SK-N-SH (cell line): ENCODE measurements around the gene PIP4K2C. TPM values are rescaled to one million over a fixed set of nuclear protein-coding genes. Genes with fewer than 3 reads are reported as not detected.

Experiments used
- CTCF ChIA-PET: fragments of 300-600, 350-600 bp; formaldehyde crosslinking; extraction: SDS; loops from one replicate; lab custom pipeline; 2021; lab: Yijun Ruan, JAX
- POLR2A ChIA-PET: fragments of 350-600 bp; sonication (Branson Sonifier 250); formaldehyde crosslinking; extraction: SDS; loops from one replicate; lab custom pipeline; 2020; ENCODE audit warnings: antibody characterized with exemption, inconsistent platforms; lab: Yijun Ruan, JAX
- DNase-seq: peaks from one replicate; pipeline ENCODE4 v3.0.0; 2012
- H2AFZ ChIP-seq: fragments of 200-600 bp; sonication (generic); 2 replicates; pipeline ENCODE4 v1.8.1; 2016; ENCODE audit warnings: antibody characterized with exemption, mild to moderate bottlenecking, low read depth
- H3F3A ChIP-seq: fragments of 200-600 bp; sonication (generic); replicated peaks from 2 replicates; pipeline ENCODE3; 2016; ENCODE audit warnings: antibody characterized with exemption, mild to moderate bottlenecking; ENCODE audit not compliant: insufficient read depth
- H3K27ac ChIP-seq, 2 experiments: fragments of 200-500 bp in 1 of 2; fragments of 200-600 bp in 1 of 2; sonication (Bioruptor generic) in 1 of 2; sonication (generic), shearing (Covaris generic) in 1 of 2; 2 replicates each; pipeline versions ENCODE4 v1.5.1 to v1.6.1; 2014 to 2016; ENCODE audit warnings: low read depth in 2 of 2, inconsistent platforms in 1 of 2, low read length in 1 of 2, mild to moderate bottlenecking in 1 of 2, mixed read lengths in 1 of 2
- H3K27me3 ChIP-seq: fragments of 200-600 bp; sonication (generic), shearing (Covaris generic); 2 replicates; pipeline ENCODE4 v1.6.1; 2016; ENCODE audit warnings: mixed run types; ENCODE audit not compliant: insufficient read depth
- H3K36me3 ChIP-seq, 2 experiments: fragments of 200-500 bp in 1 of 2; fragments of 200-600 bp in 1 of 2; sonication (Bioruptor generic) in 1 of 2; sonication (generic) in 1 of 2; replicated peaks in 1 of 2; 2 replicates each; pipeline versions ENCODE3 to v1.5.1; 2014 to 2016; ENCODE audit warnings: low read length in 1 of 2, mild to moderate bottlenecking in 1 of 2; ENCODE audit not compliant: insufficient read depth in 2 of 2, control insufficient read depth in 1 of 2
- H3K4me1 ChIP-seq, 2 experiments: fragments of 200-500 bp in 1 of 2; fragments of 200-600 bp in 1 of 2; sonication (Bioruptor generic) in 1 of 2; sonication (generic), shearing (Covaris generic) in 1 of 2; 2 replicates each; pipeline versions ENCODE4 v1.5.1 to v1.6.1; 2014 to 2016; ENCODE audit warnings: low read depth in 1 of 2, low read length in 1 of 2, mixed run types in 1 of 2; ENCODE audit not compliant: insufficient read depth in 2 of 2, control insufficient read depth in 1 of 2
- H3K4me2 ChIP-seq: fragments of 200-600 bp; sonication (generic), shearing (Covaris generic); 2 replicates; pipeline ENCODE4 v1.6.1; 2017; ENCODE audit warnings: mixed run types
- H3K4me3 ChIP-seq, 2 experiments: fragments of 200-500 bp in 1 of 2; fragments of 200-600 bp in 1 of 2; sonication (Bioruptor generic) in 1 of 2; sonication (generic), shearing (Covaris generic) in 1 of 2; 2 replicates each; pipeline versions ENCODE4 v1.5.1 to v1.8.1; 2014 to 2016; ENCODE audit warnings: low read depth in 2 of 2, inconsistent platforms in 1 of 2, low read length in 1 of 2, mild to moderate bottlenecking in 1 of 2, mixed read lengths in 1 of 2, moderate library complexity in 1 of 2
- H3K79me2 ChIP-seq: fragments of 200-600 bp; sonication (generic); 2 replicates; pipeline ENCODE4 v1.8.1; 2017; ENCODE audit warnings: mild to moderate bottlenecking; ENCODE audit not compliant: insufficient read depth
- H3K9ac ChIP-seq: fragments of 200-600 bp; sonication (generic); 2 replicates; pipeline ENCODE4 v1.6.1; 2017; ENCODE audit warnings: mixed run types
- H3K9me2 ChIP-seq: fragments of 200-600 bp; sonication (generic); 2 replicates; pipeline ENCODE4 v1.6.1; 2017; ENCODE audit warnings: mixed run types
- H3K9me3 ChIP-seq: fragments of 200-600 bp; sonication (generic); 2 replicates; pipeline ENCODE4 v1.6.1; 2017; ENCODE audit warnings: mixed run types, mild to moderate bottlenecking, moderate library complexity
- H4K20me1 ChIP-seq: fragments of 200-600 bp; sonication (generic); 2 replicates; pipeline ENCODE4 v1.6.1; 2017; ENCODE audit warnings: mild to moderate bottlenecking, mixed run types; ENCODE audit not compliant: insufficient read depth
- ELF1 ChIP-seq: IDR thresholded peaks from 2 replicates; pipeline ENCODE4 v1.4.0; 2012
- FOSL2 ChIP-seq: IDR thresholded peaks from 2 replicates; pipeline ENCODE4 v1.4.0; 2012; ENCODE audit warnings: low read depth, mild to moderate bottlenecking, moderate library complexity, borderline replicate concordance
- MAX ChIP-seq: IDR thresholded peaks from 2 replicates; pipeline ENCODE4 v1.4.0; 2012; ENCODE audit warnings: low read depth
- REST ChIP-seq: IDR thresholded peaks from 2 replicates; pipeline ENCODE4 v1.6.1; 2012; ENCODE audit warnings: mild to moderate bottlenecking, low read depth, low read length, moderate library complexity
- RFX5 ChIP-seq: IDR thresholded peaks from 2 replicates; pipeline ENCODE4 v1.6.1; 2012; ENCODE audit warnings: mild to moderate bottlenecking, improper control_type of control experiment, low read length
- RXRA ChIP-seq: IDR thresholded peaks from 2 replicates; pipeline ENCODE4 v1.4.0; 2012; ENCODE audit warnings: low read depth, mild to moderate bottlenecking, borderline replicate concordance
- SMC3 ChIP-seq: IDR thresholded peaks from 2 replicates; pipeline ENCODE4 v1.6.1; 2012; ENCODE audit warnings: low read depth, low read length, improper control_type of control experiment
- TCF12 ChIP-seq: IDR thresholded peaks from 2 replicates; pipeline ENCODE4 v1.4.0; 2012
- TEAD4 ChIP-seq: IDR thresholded peaks from 2 replicates; pipeline ENCODE4 v1.4.0; 2012; ENCODE audit warnings: mild to moderate bottlenecking, borderline replicate concordance; ENCODE audit not compliant: insufficient read depth
- USF1 ChIP-seq: IDR thresholded peaks from 2 replicates; pipeline ENCODE4 v1.4.0; 2012; ENCODE audit warnings: low read depth, borderline replicate concordance
- WGBS: methylation state at CpG from one replicate; pipeline ENCODE4 v1.1.6; 2017; ENCODE audit warnings: low lambda C conversion rate; 5-methylcytosine and 5-hydroxymethylcytosine counted together
- polyA plus RNA-seq, 3 experiments: library from polyadenylated mRNA; depleted of rRNA; stranded (reverse); fragments of >200 nt; gene quantifications; 2 replicates each; pipeline ENCODE4 v1.2.3, GENCODE V29; 2012

Gene PIP4K2C
- polyA plus RNA-seq, 1 of the 3 experiments (the other 2 are of a cell fraction) = 34.2 TPM

- CTCF ChIA-PET = interaction anchor here (0.7 to 7.4 kb wide), 9 partner anchors 7 to 161 kb away, joined by 3 to 90 read pairs (median 5); partner anchors contain the start of genes B4GALNT1 and PIP4K2C
- peaks cover 0 to 40% of the 10 kb centered on the region in 2 experiments for H3K36me3 ChIP-seq
- H3K9ac ChIP-seq = no peak overlapping the region
- DNase-seq = no peak
- peaks cover 1% of the 10 kb centered on the region for H3F3A ChIP-seq
- H3K79me2 ChIP-seq = no peaks in the 10 kb centered on the region
- no peaks in the 10 kb centered on the region for H3K9me2 ChIP-seq
- TF ChIP-seq MAX (no peak), SMC3 (no peak), ELF1 (no peak), FOSL2 (no peak), REST (no peak), TEAD4 (no peak), USF1 (no peak), RXRA (no peak), TCF12 (no peak), RFX5 (no peak)
- H4K20me1 ChIP-seq = no peaks in the 10 kb centered on the region
- POLR2A ChIA-PET = interaction anchor here (0.6 to 1.7 kb wide), 4 partner anchors 10 to 93 kb away, joined by 3 to 4 read pairs (median 3); partner anchors contain the start of genes DDIT3, DTX3 and PIP4K2C
- H2AFZ ChIP-seq = no peak overlapping the region
- H3K9me3 ChIP-seq = no peaks in the 10 kb centered on the region
- H3K4me2 ChIP-seq = no peak overlapping the region
- no peaks in the 10 kb centered on the region for H3K27me3 ChIP-seq
- 93% methylated on average over 10 of the region's 10 CpGs for whole genome bisulfite sequencing
- H3K4me1 ChIP-seq = peaks cover 5 to 29% of the 10 kb centered on the region in 2 experiments; a peak in 2 of 4 replicates
- no peak overlapping the region for H3K27ac ChIP-seq
- H3K4me3 ChIP-seq = no peak overlapping the region
These were observed 22.6 kb downstream of the PIP4K2C start for GRCh38 chr12:57613427-57614109.
